ENCODE results near the gene SKAP1. TPM values are rescaled to one million over a fixed set of nuclear protein-coding genes. Genes with fewer than 3 reads are reported as not detected.

The SKAP1 gene
- polyA plus RNA-seq, 1 of the 3 experiments (the other 2 are of a cell fraction): not detected

- DNase-seq: no peak
- Histone ChIP-seq H3K79me2 (ENCODE audit: insufficient read depth) (no peaks in the 10 kb centered on the region), H4K20me1 (ENCODE audit: insufficient read depth) (no peaks in the 10 kb centered on the region), H3K27me3 (ENCODE audit: insufficient read depth) (peaks cover 73% of the 10 kb centered on the region), H3K9me3 (no peaks in the 10 kb centered on the region), H2AFZ (ENCODE audit: low read depth) (no peak overlapping the region), H3K27ac (ENCODE audit: low read depth in 2 of 2, low read length in 1 of 2) (no peak overlapping the region), H3K4me2 (no peak overlapping the region), H3K4me1 (ENCODE audit: control insufficient read depth in 1 of 2, insufficient read depth in 2 of 2, low read depth in 1 of 2, low read length in 1 of 2) (no peaks in the 10 kb centered on the region), H3K4me3 (ENCODE audit: low read depth in 2 of 2, low read length in 1 of 2) (no peak overlapping the region), H3K9me2 (no peaks in the 10 kb centered on the region), H3K9ac (no peak overlapping the region), H3F3A (replicated peaks; ENCODE audit: insufficient read depth) (no peaks in the 10 kb centered on the region), H3K36me3 (replicated peaks in 1 of 2; ENCODE audit: control insufficient read depth in 1 of 2, insufficient read depth in 2 of 2, low read length in 1 of 2) (no peaks in the 10 kb centered on the region)
- POLR2A ChIA-PET: no interaction called here
- WGBS (ENCODE audit: low lambda C conversion rate): 6% methylated on average over 8 of the region's 8 CpGs
- TF ChIP-seq CTCF (IDR thresholded peaks at IDR 0.05) (no peak), GABPA (IDR thresholded peaks at IDR 0.05; ENCODE audit: low read depth) (no peak), SMC3 (IDR thresholded peaks at IDR 0.05; ENCODE audit: low read depth, low read length) (no peak)
- CTCF ChIA-PET: interaction anchor here (0.6 to 2.2 kb wide), 8 partner anchors 10 to 1643 kb away, joined by 3 to 8 read pairs (median 4); no protein-coding TSS in a partner anchor
Observed at GRCh38 chr17:48173191-48173984, 256.6 kb downstream of the SKAP1 start.

DNA sequence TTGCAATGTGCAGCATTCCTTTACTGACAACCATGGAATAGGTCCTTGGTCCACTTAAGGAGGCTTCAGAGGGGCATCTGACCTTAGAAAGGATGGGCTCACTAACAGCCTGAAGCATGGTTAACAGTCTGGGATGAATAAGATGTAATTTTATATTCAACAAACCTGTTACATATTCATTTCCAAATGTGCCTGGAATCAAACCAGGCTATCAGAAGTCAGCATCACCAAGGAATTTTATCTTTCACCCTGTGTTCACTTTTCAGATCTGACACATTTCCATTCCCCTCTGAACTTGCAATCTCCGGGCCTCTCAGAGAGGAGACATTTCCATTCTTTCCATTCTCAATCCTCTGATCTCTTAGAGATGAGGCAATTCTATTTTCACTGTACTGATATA lies 260.1 kb downstream of the SKAP1 start:
- Histone ChIP-seq H3K9me3 (no peaks in the 10 kb centered on the region), H3K4me1 (ENCODE audit: control insufficient read depth in 1 of 2, insufficient read depth in 2 of 2, low read depth in 1 of 2, low read length in 1 of 2) (no peaks in the 10 kb centered on the region), H3K27ac (ENCODE audit: low read depth in 2 of 2, low read length in 1 of 2) (no peak overlapping the region), H2AFZ (ENCODE audit: low read depth) (no peak overlapping the region), H4K20me1 (ENCODE audit: insufficient read depth) (no peaks in the 10 kb centered on the region), H3K9ac (no peak overlapping the region), H3K4me2 (no peak overlapping the region), H3K36me3 (replicated peaks in 1 of 2; ENCODE audit: control insufficient read depth in 1 of 2, insufficient read depth in 2 of 2, low read length in 1 of 2) (no peaks in the 10 kb centered on the region), H3K9me2 (no peaks in the 10 kb centered on the region), H3K27me3 (ENCODE audit: insufficient read depth) (peaks cover 84% of the 10 kb centered on the region), H3K79me2 (ENCODE audit: insufficient read depth) (no peaks in the 10 kb centered on the region), H3K4me3 (ENCODE audit: low read depth in 2 of 2, low read length in 1 of 2) (no peak overlapping the region), H3F3A (replicated peaks; ENCODE audit: insufficient read depth) (no peaks in the 10 kb centered on the region)
- no peak for TF ChIP-seq REST (IDR thresholded peaks at IDR 0.05; ENCODE audit: low read depth, low read length)
- TF ChIP-seq, protein P1, sequence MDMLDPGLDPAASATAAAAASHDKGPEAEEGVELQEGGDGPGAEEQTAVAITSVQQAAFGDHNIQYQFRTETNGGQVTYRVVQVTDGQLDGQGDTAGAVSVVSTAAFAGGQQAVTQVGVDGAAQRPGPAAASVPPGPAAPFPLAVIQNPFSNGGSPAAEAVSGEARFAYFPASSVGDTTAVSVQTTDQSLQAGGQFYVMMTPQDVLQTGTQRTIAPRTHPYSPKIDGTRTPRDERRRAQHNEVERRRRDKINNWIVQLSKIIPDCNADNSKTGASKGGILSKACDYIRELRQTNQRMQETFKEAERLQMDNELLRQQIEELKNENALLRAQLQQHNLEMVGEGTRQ (IDR thresholded peaks at IDR 0.05; ENCODE audit: borderline replicate concordance, low read depth, low read length): no peak
- TF ChIP-seq GABPA (IDR thresholded peaks at IDR 0.05; ENCODE audit: low read depth): no peak
- no peak for TF ChIP-seq NRF1 (IDR thresholded peaks at IDR 0.05; ENCODE audit: low read depth, low read length)
- no peak for TF ChIP-seq EP300 (IDR thresholded peaks at IDR 0.05; ENCODE audit: borderline replicate concordance in 1 of 2, low read depth in 1 of 2, low read length in 1 of 2)
- no peak for TF ChIP-seq POLR2AphosphoS5 (IDR thresholded peaks at IDR 0.05; ENCODE audit: low read depth, low read length)
- TF ChIP-seq ELF1 (IDR thresholded peaks at IDR 0.05): no peak
- no peak for TF ChIP-seq CTCF (IDR thresholded peaks at IDR 0.05)
- no peak for TF ChIP-seq TAF1 (IDR thresholded peaks at IDR 0.05; ENCODE audit: borderline replicate concordance, low read depth, low read length)
- TF ChIP-seq MAX (IDR thresholded peaks at IDR 0.05; ENCODE audit: low read depth): no peak
- TF ChIP-seq RFX5 (IDR thresholded peaks at IDR 0.05; ENCODE audit: low read length): no peak
- TF ChIP-seq FOSL2 (IDR thresholded peaks at IDR 0.05; ENCODE audit: borderline replicate concordance, low read depth): no peak
- TF ChIP-seq RCOR1 (IDR thresholded peaks at IDR 0.05; ENCODE audit: low read length): no peak
- TF ChIP-seq FOXM1 (IDR thresholded peaks at IDR 0.05; ENCODE audit: low read depth): no peak
- POLR2A ChIA-PET: no interaction called here
- CTCF ChIA-PET: no interaction called here
- 7% methylated on average over 1 of the region's 1 CpG for WGBS (ENCODE audit: low lambda C conversion rate)
- no peak for DNase-seq

Measured in SK-N-SH (cell line).